HEK293 (cell line): ENCODE data around the gene CD84.

Experiments
- CTCF ChIA-PET: fragments of 350-600 bp; formaldehyde crosslinking; extraction: SDS; loops from one replicate; lab custom pipeline; 2021; ENCODE audit warnings: antibody characterized with exemption; lab: Yijun Ruan, JAX
- POLR2A ChIA-PET: fragments of 300-600 bp; formaldehyde crosslinking; extraction: SDS; loops from one replicate; lab custom pipeline; 2020; ENCODE audit warnings: antibody characterized with exemption, inconsistent platforms; lab: Yijun Ruan, JAX
- H3K27ac ChIP-seq: fragments of 200-500 bp; sonication (Bioruptor generic); 2 replicates; pipeline ENCODE4 v1.5.1; 2014; ENCODE audit warnings: low read depth, low read length, control low read depth, inconsistent platforms; ENCODE audit errors: extremely low read depth
- H3K36me3 ChIP-seq, 2 experiments: fragments of 200-500 bp in 1 of 2; sonication (Bioruptor generic) in 1 of 2; 1 replicate in 1 of 2; 2 replicates in 1 of 2; pipeline ENCODE4 v1.5.1; 2014 to 2017; ENCODE audit warnings: inconsistent platforms in 2 of 2, low read length in 2 of 2; ENCODE audit not compliant: control insufficient read depth in 2 of 2, insufficient read depth in 1 of 2
- H3K4me1 ChIP-seq: fragments of 200-500 bp; sonication (Bioruptor generic); 2 replicates; pipeline ENCODE4 v1.5.1; 2014; ENCODE audit warnings: mild to moderate bottlenecking, low read length, inconsistent platforms; ENCODE audit not compliant: control insufficient read depth, insufficient read depth
- H3K4me3 ChIP-seq: 2 replicates; pipeline ENCODE4 v1.5.1; 2011; ENCODE audit warnings: low read depth, mild to moderate bottlenecking, control low read depth, low read length, moderate library complexity
- H3K9me3 ChIP-seq: fragments of 200-500 bp; sonication (Bioruptor generic); 2 replicates; pipeline ENCODE4 v1.5.1; 2014; ENCODE audit warnings: low read depth, low read length, inconsistent platforms; ENCODE audit not compliant: control insufficient read depth, insufficient read depth
- GLIS2 ChIP-seq: fragments of 450-650 bp; formaldehyde crosslinking; IDR thresholded peaks from 2 replicates; pipeline ENCODE4 v1.5.1; 2016; ENCODE audit warnings: missing biosample characterization, missing genetic modification characterization
- HOXA7 ChIP-seq: sonication (generic); formaldehyde crosslinking; IDR thresholded peaks from 2 replicates; pipeline ENCODE4 v1.8.1; 2022; ENCODE audit warnings: missing genetic modification reagents, borderline replicate concordance
- KLF8 ChIP-seq: fragments of 450-650 bp; formaldehyde crosslinking; IDR thresholded peaks from 2 replicates; pipeline ENCODE4 v1.5.1; 2016; ENCODE audit warnings: missing biosample characterization, missing genetic modification characterization
- MZF1 ChIP-seq: fragments of 450-650 bp; formaldehyde crosslinking; IDR thresholded peaks from 2 replicates; pipeline ENCODE4 v1.5.1; 2017; ENCODE audit warnings: missing biosample characterization, missing genetic modification characterization, borderline replicate concordance
- PRDM1 ChIP-seq: fragments of 450-650 bp; formaldehyde crosslinking; IDR thresholded peaks from 2 replicates; pipeline ENCODE4; 2016; ENCODE audit warnings: missing biosample characterization, missing genetic modification characterization
- SCRT2 ChIP-seq: fragments of 450-650 bp; formaldehyde crosslinking; IDR thresholded peaks from 2 replicates; pipeline ENCODE4 v1.5.1; 2016; ENCODE audit warnings: missing biosample characterization, missing genetic modification characterization
- SP7 ChIP-seq: fragments of 450-650 bp; formaldehyde crosslinking; IDR thresholded peaks from 2 replicates; pipeline ENCODE4 v1.5.1; 2016; ENCODE audit warnings: missing biosample characterization, missing genetic modification characterization
- TCF7L2 ChIP-seq: IDR thresholded peaks from 2 replicates; pipeline ENCODE4 v1.6.1; 2011; ENCODE audit warnings: low read depth, mild to moderate bottlenecking, inconsistent platforms, low read length, moderate library complexity, borderline replicate concordance
- ZNF10 ChIP-seq: fragments of 450-650 bp; formaldehyde crosslinking; IDR thresholded peaks from 2 replicates; pipeline ENCODE4 v1.5.1; 2017; ENCODE audit warnings: missing biosample characterization, missing genetic modification characterization
- ZNF239 ChIP-seq: fragments of 450-650 bp; formaldehyde crosslinking; IDR thresholded peaks from 2 replicates; pipeline ENCODE4 v1.5.1; 2016; ENCODE audit warnings: missing biosample characterization, missing genetic modification characterization
- ZNF596 ChIP-seq: fragments of 450-650 bp; IDR thresholded peaks from 2 replicates; pipeline ENCODE4 v1.5.0; 2018; ENCODE audit warnings: missing biosample characterization, mild to moderate bottlenecking, missing genetic modification characterization, moderate library complexity
- ZNF610 ChIP-seq: fragments of 450-650 bp; formaldehyde crosslinking; IDR thresholded peaks from 2 replicates; pipeline ENCODE4 v1.5.1; 2016; ENCODE audit warnings: missing biosample characterization, missing genetic modification characterization, borderline replicate concordance
- ZNF626 ChIP-seq: fragments of 450-650 bp; sonication (Bioruptor Pico); formaldehyde crosslinking; IDR thresholded peaks from 2 replicates; pipeline ENCODE4 v1.5.1; 2018; ENCODE audit warnings: missing biosample characterization, missing genetic modification characterization, inconsistent platforms
- ZNF701 ChIP-seq: fragments of 450-650 bp; formaldehyde crosslinking; IDR thresholded peaks from 2 replicates; pipeline ENCODE4 v1.5.1; 2016; ENCODE audit warnings: missing biosample characterization, missing genetic modification characterization
- ZNF707 ChIP-seq: fragments of 450-650 bp; formaldehyde crosslinking; IDR thresholded peaks from 2 replicates; pipeline ENCODE4 v1.5.1; 2016; ENCODE audit warnings: missing biosample characterization, missing genetic modification characterization
- ZNF768 ChIP-seq: fragments of 450-650 bp; formaldehyde crosslinking; IDR thresholded peaks from 2 replicates; pipeline ENCODE4 v1.5.1; 2018; ENCODE audit warnings: missing biosample characterization, mild to moderate bottlenecking, missing genetic modification characterization
- ZSCAN23 ChIP-seq: fragments of 450-650 bp; formaldehyde crosslinking; IDR thresholded peaks from 2 replicates; pipeline ENCODE4 v1.5.1; 2016; ENCODE audit warnings: missing biosample characterization, missing genetic modification characterization
- TF ChIP-seq, protein P1 (sequence below): fragments of 450-650 bp; formaldehyde crosslinking; IDR thresholded peaks from 2 replicates; pipeline ENCODE4 v1.5.1; 2016; ENCODE audit warnings: missing biosample characterization, missing genetic modification characterization, low read depth
- TF ChIP-seq, protein P2 (sequence below): fragments of 450-650 bp; formaldehyde crosslinking; conservative IDR thresholded peaks from 2 replicates; pipeline ENCODE4 v1.5.1; 2016; ENCODE audit warnings: low read depth, missing biosample characterization, missing genetic modification characterization
- TF ChIP-seq, protein P3 (sequence below): fragments of 450-650 bp; formaldehyde crosslinking; IDR thresholded peaks from 2 replicates; pipeline ENCODE4 v1.5.0; 2017; ENCODE audit warnings: missing biosample characterization, missing genetic modification characterization, borderline replicate concordance
- TF ChIP-seq, protein P4 (sequence below): fragments of 450-650 bp; formaldehyde crosslinking; IDR thresholded peaks from 2 replicates; pipeline ENCODE4 v1.5.1; 2016; ENCODE audit warnings: missing biosample characterization, missing genetic modification characterization, low read depth

Gene CD84

DNA sequence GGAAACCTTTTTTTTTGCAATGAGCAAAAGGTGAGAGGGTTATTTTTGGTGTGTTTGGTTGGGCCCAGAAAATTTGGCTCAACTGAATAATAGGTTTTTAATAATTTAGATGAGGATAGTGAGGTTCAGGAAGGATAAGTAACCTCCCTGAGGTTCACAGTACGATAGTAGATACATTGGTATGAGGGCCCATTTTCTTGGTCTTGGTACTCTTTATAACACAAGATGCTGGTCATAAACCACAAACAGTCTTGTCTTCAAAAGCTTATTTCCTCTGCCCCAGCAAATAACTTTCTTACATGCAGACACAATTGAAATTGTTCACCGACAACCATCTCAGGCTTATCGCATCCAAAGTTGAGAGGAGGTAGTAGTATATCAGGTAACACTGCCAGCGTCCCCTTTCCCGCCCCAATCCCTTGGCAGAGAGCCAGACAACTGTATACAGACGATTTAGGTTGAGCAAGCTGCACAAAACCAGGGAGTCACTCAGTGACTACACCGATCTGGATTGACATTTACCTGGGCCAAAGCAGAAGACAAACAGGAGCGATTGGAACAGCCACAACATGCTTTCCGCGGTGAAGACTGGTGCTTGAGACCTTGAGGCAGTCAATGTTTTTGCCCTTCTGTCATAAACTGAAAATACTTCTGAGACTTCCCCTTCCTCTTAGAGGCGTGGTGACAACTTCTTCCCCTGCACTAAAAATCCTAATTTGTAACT, 56.5 kb downstream of the CD84 start, which contains the start of gene SLAMF6:
TSS of gene SLAMF6 (minus strand) at position 634 of the 724 bp plus-strand sequence. CDS start at position 571, 63 bp downstream.
- POLR2A ChIA-PET: no interaction called here
- H3K27ac ChIP-seq: no peak within 1 kb of the TSS
- no peaks in the 10 kb centered on the region for H3K36me3 ChIP-seq
- H3K4me3 ChIP-seq: no peak within 1 kb of the TSS
- TF ChIP-seq ZNF610 (tag by site-specific recombination): no peak
- TF ChIP-seq, all 188 proteins: peak for 0
- CTCF ChIA-PET: interaction anchor here (0.5 to 0.7 kb wide), 3 partner anchors 56 to 204 kb away, joined by 3 to 4 read pairs (median 4); no protein-coding TSS in a partner anchor
- no peaks in the 10 kb centered on the region for H3K4me1 ChIP-seq
- no peaks in the 10 kb centered on the region for H3K9me3 ChIP-seq

DNA sequence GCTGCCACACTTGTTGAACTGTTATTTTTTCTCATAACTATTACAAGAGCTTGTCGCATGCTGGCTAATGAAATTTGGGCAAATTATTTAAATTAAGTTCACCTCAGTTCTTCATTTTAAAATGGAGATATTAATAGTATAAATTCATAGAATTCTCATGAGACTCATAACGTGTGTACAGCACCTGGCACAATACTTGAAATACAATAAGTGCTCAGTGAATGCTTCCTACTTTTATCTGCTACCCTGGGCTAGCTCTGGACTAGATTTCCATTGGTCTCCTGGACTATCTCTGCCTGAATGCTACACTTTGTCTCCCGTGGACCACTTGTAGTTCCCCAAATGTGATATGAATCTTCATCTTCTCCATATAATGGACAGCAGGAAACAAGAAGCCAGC, 57.2 kb downstream of the CD84 start:
- Histone ChIP-seq H3K27ac (no peak overlapping the region), H3K9me3 (no peaks in the 10 kb centered on the region), H3K36me3 (no peaks in the 10 kb centered on the region), H3K4me3 (no peak overlapping the region), H3K4me1 (no peaks in the 10 kb centered on the region)
- ChIA-PET CTCF (interaction anchor here (0.6 kb wide), 1 partner anchor 55 kb away, joined by 4 read pairs; no protein-coding TSS in a partner anchor), POLR2A (no interaction called here)
- TF ChIP-seq KLF8 (tag by site-specific recombination) (no peak), PRDM1 (no peak), SP7 (tag by site-specific recombination) (no peak), ZNF768 (tag by site-specific recombination) (no peak), ZNF596 (tag by site-specific recombination) (no peak), SCRT2 (tag by site-specific recombination) (no peak), ZNF10 (tag by site-specific recombination) (no peak), ZNF239 (tag by site-specific recombination) (no peak), ZNF707 (no peak), ZNF701 (no peak), GLIS2 (no peak), ZNF626 (no peak), HOXA7 (CRISPR knock-in tag) (no peak), ZSCAN23 (tag by site-specific recombination) (no peak), TCF7L2 (no peak), MZF1 (no peak)
- TF ChIP-seq, protein P1, sequence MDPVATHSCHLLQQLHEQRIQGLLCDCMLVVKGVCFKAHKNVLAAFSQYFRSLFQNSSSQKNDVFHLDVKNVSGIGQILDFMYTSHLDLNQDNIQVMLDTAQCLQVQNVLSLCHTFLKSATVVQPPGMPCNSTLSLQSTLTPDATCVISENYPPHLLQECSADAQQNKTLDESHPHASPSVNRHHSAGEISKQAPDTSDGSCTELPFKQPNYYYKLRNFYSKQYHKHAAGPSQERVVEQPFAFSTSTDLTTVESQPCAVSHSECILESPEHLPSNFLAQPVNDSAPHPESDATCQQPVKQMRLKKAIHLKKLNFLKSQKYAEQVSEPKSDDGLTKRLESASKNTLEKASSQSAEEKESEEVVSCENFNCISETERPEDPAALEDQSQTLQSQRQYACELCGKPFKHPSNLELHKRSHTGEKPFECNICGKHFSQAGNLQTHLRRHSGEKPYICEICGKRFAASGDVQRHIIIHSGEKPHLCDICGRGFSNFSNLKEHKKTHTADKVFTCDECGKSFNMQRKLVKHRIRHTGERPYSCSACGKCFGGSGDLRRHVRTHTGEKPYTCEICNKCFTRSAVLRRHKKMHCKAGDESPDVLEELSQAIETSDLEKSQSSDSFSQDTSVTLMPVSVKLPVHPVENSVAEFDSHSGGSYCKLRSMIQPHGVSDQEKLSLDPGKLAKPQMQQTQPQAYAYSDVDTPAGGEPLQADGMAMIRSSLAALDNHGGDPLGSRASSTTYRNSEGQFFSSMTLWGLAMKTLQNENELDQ (tag by site-specific recombination): no peak
- TF ChIP-seq, protein P2, sequence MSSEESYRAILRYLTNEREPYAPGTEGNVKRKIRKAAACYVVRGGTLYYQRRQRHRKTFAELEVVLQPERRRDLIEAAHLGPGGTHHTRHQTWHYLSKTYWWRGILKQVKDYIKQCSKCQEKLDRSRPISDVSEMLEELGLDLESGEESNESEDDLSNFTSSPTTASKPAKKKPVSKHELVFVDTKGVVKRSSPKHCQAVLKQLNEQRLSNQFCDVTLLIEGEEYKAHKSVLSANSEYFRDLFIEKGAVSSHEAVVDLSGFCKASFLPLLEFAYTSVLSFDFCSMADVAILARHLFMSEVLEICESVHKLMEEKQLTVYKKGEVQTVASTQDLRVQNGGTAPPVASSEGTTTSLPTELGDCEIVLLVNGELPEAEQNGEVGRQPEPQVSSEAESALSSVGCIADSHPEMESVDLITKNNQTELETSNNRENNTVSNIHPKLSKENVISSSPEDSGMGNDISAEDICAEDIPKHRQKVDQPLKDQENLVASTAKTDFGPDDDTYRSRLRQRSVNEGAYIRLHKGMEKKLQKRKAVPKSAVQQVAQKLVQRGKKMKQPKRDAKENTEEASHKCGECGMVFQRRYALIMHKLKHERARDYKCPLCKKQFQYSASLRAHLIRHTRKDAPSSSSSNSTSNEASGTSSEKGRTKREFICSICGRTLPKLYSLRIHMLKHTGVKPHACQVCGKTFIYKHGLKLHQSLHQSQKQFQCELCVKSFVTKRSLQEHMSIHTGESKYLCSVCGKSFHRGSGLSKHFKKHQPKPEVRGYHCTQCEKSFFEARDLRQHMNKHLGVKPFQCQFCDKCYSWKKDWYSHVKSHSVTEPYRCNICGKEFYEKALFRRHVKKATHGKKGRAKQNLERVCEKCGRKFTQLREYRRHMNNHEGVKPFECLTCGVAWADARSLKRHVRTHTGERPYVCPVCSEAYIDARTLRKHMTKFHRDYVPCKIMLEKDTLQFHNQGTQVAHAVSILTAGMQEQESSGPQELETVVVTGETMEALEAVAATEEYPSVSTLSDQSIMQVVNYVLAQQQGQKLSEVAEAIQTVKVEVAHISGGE (tag by site-specific recombination): no peak
- TF ChIP-seq, protein P3, sequence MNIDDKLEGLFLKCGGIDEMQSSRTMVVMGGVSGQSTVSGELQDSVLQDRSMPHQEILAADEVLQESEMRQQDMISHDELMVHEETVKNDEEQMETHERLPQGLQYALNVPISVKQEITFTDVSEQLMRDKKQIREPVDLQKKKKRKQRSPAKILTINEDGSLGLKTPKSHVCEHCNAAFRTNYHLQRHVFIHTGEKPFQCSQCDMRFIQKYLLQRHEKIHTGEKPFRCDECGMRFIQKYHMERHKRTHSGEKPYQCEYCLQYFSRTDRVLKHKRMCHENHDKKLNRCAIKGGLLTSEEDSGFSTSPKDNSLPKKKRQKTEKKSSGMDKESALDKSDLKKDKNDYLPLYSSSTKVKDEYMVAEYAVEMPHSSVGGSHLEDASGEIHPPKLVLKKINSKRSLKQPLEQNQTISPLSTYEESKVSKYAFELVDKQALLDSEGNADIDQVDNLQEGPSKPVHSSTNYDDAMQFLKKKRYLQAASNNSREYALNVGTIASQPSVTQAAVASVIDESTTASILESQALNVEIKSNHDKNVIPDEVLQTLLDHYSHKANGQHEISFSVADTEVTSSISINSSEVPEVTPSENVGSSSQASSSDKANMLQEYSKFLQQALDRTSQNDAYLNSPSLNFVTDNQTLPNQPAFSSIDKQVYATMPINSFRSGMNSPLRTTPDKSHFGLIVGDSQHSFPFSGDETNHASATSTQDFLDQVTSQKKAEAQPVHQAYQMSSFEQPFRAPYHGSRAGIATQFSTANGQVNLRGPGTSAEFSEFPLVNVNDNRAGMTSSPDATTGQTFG (tag by site-specific recombination): no peak
- TF ChIP-seq, protein P4, sequence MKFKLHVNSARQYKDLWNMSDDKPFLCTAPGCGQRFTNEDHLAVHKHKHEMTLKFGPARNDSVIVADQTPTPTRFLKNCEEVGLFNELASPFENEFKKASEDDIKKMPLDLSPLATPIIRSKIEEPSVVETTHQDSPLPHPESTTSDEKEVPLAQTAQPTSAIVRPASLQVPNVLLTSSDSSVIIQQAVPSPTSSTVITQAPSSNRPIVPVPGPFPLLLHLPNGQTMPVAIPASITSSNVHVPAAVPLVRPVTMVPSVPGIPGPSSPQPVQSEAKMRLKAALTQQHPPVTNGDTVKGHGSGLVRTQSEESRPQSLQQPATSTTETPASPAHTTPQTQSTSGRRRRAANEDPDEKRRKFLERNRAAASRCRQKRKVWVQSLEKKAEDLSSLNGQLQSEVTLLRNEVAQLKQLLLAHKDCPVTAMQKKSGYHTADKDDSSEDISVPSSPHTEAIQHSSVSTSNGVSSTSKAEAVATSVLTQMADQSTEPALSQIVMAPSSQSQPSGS (tag by site-specific recombination): no peak
